Measurements from ENCODE around the gene RAB8A.
"Not testable (repeated sequence)": the region's sequence is repeated elsewhere in the genome, so short reads cannot be mapped to it uniquely, and the experiment has no call there.

RAB8A gene

GRCh38 chr19:16113727-16114126, 2.0 kb downstream of the RAB8A start:
- DNase-seq, result no peak

DNA sequence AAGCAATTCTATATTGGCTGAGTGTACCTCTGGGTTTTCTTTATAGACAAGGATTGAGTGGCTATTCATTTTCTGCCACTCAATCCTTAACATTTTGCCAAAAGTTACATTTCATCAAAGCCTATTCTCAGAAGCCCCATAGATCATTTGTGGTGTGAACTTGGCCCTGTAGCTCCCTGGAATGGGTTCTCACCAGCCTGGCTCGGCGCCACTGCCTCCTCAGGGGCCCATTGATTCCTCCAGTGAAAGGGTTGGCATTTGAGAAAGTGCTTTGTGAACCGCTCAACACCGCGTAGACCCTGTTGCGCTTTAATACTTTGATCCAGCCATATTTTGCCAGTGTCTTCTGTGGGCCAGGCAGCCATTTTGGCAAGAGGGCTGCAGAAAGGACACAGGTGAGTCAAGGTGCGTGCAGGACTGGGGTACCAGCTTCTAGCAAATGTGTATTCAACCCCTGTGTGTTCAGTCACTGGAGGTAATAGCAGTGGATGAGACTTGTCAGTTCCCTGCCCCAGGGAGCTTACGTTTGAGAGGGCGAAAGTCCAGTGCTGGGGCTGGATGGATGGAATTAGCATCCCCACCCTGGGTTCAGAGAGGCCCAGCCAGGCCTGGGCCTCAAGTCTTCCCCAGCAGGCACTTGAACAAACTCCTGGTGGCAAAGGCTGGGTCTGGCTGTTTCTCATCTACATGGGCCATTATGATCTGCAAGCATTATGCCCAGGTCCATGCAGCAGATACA, 3.8 kb downstream of the RAB8A start:
- no peak for DNase-seq

GRCh38 chr19:16116067-16116466, 4.4 kb downstream of the RAB8A start:
- DNase-seq, result no peak

- DNase-seq, result no peak
Measured at GRCh38 chr19:16117594-16118033, 5.9 kb downstream of the RAB8A start.

GRCh38 chr19:16118489-16119033, 6.9 kb downstream of the RAB8A start:
- DNase-seq, result no peak

DNA sequence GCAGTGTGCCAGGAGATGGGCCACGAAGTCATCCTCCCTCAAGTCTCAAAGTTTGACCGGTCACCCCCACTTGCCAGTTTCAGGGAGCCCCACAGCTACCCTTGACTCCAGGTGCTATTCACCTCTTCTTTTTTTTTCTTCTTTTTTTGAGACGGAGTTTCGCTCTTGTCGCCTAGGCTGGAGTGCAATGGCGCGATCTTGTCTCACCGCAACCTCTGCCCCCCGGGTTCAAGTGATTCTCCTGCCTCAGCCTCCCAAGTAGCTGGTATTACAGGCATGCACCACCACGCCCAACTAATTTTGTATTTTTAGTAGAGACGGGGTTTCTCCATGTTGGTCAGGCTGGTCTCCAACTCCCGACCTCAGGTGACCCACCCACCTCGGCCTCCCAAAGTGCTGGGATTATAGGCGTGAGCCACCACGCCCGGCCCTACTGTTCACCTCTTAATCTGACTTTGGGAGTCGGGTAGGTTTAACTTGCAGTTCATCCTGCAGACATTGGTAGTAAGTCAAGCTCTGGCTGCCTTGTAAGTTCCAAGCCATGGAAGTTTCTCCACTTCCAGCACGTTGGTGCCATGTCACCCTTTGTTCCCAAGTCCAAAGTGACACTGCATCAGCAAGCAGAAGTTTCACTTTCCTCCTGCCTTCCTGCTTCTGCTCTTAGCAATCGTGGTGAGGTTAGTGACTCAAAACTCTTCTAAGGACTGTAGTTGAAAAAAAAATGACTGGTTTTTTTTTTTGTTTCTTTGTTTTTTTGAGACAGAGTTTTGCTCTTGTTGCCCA, 7.6 kb downstream of the RAB8A start:
- DNase-seq, result not testable (repeated sequence)

DNA sequence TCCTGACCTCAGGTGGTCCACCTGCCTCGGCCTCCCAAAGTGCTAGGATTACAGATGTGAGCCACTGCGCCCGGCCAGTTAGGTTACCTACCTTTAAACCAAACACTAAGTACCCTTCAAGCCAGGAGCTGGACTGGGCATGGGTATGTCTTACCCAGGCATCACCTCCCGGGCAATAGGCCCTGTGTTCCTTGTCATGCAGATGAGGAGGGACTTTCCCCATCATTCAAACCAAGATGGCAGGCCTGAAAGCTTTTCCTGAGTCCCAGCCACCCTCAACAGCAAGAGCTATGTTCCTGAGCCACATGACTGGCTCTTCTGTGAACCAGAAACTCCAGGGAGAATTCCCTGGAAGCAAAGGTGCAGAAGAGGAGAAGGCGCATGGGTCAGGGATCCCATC, 9.5 kb downstream of the RAB8A start:
- no peak for DNase-seq

DNA sequence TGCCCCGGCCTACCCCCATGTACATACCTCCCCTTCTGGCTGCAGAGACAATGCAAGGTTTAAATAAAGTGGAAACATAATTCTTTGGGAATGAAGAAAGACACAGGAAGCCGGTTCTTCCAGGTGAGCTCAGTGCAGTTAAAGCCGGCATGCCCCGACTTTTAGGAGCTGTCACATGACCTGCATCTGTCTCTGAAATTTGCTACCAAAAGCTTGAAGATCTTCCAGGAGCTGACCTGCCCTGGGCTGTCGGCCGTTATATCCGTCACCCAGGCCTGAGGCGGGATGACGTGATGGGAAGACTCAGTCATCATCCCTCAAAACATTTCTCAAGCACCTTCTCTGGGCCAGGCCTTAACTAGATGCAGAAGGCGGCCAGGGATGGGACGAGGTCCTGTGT, 10.3 kb downstream of the RAB8A start:
- no peak for DNase-seq

- DNase-seq, result no peak
Measured at GRCh38 chr19:16124953-16125352, 13.3 kb downstream of the RAB8A start.

- no peak for DNase-seq
Measured at GRCh38 chr19:16125737-16126495, 14.2 kb downstream of the RAB8A start.

DNA sequence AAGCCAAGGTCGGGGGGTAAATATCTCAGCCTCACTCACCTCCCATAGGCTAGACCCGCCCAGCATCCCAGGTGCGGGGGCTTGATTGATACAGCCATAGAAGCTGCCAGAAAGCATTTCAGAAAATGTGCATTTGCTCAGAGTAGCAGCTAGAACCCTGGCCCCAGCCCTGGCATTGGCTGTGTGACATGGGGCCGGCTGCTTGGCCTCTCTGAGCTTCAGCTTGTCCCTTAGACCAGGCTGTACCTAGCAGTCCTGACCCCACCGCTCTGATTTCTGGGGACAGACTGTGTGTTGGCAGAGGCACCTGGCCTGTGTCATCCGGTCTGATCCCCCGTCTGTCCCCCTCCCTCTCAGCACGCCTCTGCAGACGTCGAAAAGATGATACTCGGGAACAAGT, 15.4 kb downstream of the RAB8A start:
- DNase-seq, result no peak

DNA sequence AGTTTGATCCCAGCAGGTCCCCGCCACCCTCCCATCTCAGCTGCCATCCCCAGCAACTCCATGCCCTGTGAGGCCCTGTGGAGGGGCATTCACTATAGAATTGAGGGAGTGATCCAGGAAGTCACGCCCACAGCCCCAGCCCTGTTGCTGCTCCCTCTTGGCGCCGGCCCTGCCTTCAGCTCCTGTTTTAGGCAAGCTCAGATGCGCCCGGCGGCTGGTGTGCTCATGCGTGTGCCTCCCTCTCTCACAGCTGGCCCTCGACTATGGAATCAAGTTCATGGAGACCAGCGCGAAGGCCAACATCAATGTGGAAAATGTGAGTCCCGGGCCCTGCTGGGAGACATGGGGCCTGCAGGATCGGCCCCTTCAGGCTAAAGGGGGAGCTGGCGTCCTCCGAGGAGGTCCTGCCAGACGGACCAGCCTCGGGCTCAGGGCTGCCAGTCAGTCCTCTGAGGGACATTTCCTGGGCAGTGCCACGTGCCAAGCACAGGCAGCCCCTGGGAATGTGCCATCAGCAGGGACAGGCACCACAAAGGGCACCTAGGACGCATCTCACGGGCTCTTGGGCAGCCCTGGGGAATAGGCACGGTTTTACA, 16.2 kb downstream of the RAB8A start:
- no peak for DNase-seq

- DNase-seq, result no peak
Measured at GRCh38 chr19:16131648-16132047, 20.0 kb downstream of the RAB8A start.

GRCh38 chr19:16133818-16134217, 22.1 kb downstream of the RAB8A start:
- no peak for DNase-seq

GRCh38 chr19:16134510-16134909, 22.8 kb downstream of the RAB8A start:
- no peak for DNase-seq

DNA sequence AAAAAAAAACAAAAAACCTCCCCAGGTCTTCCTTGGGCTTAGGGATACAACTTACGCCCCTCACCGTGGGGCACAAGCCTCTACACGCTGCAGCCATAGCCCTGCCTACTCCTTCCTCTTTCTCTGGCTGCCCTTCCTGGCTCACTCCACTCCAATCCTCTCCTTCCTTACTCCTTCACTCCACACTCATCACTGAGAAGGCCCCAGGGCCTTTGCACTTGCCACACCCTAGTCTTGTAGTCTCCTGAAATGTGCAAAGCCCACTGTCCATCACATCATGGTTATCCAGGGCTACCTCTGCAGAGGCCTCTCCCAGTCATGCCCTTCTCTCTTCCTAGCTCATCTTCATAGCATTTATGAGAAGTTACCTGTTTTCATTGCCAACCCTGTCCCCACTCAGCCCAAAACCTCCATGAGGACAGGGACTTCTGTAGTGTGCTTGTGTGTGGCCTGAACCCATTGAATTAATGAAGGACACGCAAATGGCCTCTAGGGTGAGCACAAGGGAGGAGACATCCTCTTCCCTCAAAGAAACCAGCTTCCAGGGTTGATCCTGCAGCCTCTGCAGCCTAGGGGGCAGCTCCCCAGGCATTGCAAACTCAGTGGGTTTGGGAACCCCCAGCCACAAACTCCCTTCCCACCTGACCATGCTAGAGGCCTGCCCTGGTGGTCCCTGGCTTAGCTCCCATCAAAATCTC, 23.9 kb downstream of the RAB8A start:
- no peak for DNase-seq

DNA sequence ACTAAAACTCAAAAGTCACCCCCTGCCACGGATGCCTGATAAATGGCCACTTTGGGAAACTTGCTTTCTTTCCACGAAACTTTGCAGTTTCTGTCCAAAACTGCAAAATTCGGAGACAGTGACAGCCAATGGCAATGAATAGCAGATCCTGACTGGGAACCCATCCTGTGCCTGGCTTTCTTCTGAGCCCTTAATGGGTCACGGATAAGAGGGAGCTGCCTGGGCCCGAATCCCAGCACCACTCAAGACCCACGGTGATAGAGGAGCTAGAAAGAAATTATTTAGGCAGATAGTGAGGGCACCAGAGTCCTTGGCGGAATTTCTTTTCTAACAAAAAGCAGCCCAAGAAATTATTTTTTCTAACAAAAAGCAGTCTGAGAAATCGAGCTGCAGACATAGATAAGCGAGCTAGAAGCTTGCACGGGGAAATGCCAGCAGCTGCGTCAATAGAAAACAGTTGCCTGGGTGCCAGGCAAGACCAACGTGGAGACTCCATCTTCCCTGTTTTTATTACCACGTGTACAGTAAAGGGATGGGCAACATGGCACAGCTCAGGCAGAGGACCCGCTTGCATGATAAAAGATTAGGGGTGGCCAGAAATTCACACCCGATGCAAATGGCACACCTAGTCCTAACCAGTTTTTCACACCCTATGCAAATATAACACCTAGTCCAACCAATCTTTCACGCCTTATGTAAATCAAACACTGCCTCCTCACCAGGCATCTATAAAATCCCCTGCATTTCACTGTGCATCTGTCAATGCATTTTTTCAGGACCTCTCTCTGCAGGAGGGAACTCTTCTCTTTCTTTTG, 24.7 kb downstream of the RAB8A start:
- DNase-seq, result no peak

GRCh38 chr19:16139752-16140151, 28.1 kb downstream of the RAB8A start:
- no peak for DNase-seq

DNA sequence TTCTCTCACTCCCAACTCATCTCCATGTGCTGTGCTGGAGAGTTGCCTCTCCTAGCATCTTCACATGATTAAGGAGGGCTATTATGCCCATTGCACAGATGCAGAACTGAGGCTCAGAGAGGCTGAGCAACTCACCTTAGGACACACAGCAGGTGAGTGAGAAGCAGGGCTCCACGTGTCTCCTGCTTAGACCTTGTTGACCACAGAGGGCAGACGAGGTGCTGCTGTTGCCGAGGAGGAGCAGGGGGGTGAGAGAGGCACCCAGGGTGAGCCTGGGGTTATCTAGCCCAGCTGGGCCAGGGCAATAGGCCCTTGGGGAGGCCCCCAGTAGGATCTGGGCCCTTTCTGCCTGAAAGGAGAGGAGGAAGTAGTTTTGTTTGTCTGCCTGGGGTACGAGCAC, 29.4 kb downstream of the RAB8A start:
- no peak for DNase-seq

DNA sequence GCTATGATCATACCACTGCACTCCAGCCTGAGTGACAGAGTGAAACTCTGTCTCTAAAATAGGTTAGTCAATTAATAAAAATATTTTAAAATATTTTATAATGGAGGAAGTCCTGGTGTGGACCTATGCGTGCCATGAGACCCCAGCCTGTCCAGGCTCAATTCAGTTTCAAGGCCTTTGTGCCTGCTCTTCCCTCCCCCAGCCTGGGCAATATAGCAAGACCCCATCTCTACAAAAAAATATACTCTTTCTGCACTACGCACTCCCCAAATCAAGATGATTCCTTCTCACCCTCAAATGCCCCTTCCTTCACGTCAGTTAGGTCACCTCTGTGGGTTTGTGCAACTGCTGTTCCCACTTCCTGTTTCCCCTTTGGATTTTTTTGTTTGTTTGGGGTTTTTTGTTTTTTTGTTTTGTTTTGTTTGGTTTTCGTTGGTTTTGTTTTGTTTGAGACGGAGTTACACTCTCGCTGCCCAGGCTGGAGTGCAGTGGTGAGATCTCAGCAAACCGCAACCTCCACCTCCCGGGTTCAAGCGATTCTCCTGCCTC, 30.4 kb downstream of the RAB8A start:
- no peak for DNase-seq

Measured in NCI-H2029 (cell line).